Peyer's patch (tissue), 4 donors: Measurements from ENCODE around the gene FAM174B.

Experiments used
- POLR2A ChIP-seq, 2 donors: fragments of 450-650 bp; IDR thresholded peaks; one replicate each; pipeline ENCODE4 v1.5.1; 2017; ENCODE audit warnings: antibody characterized with exemption in 2 of 2, mild to moderate bottlenecking in 2 of 2, moderate library complexity in 2 of 2
- TF ChIP-seq, protein P1 (sequence below), 6 experiments: fragments of 450-650 bp in 4 of 6; fragments of 200-600 bp in 2 of 6; sonication (generic) in 1 of 6; IDR thresholded peaks; one replicate each; pipeline ENCODE4 v1.5.1; 2017 to 2019; ENCODE audit warnings: antibody characterized with exemption in 6 of 6, mild to moderate bottlenecking in 3 of 6, moderate library complexity in 1 of 6

DNA sequence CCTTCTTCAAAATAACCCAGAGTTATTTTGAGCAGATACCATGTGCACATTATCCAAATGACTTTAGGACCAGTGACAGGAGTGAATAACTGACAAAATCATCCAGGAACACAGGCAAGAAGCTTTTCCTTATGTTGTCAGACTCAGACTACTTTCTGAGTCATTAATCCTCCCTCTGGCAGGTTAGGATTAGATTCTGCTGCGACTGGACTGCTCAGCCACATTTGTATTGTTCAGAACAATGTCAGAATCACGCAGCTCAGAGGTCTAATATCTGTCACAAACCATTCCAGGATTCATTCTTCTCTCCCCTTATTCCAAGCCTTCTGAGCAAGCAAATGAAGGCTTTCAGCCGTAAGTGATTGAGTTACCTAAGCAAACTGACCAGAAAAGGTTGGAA, 34.8 kb upstream of the FAM174B start:
- TF ChIP-seq, protein P1, sequence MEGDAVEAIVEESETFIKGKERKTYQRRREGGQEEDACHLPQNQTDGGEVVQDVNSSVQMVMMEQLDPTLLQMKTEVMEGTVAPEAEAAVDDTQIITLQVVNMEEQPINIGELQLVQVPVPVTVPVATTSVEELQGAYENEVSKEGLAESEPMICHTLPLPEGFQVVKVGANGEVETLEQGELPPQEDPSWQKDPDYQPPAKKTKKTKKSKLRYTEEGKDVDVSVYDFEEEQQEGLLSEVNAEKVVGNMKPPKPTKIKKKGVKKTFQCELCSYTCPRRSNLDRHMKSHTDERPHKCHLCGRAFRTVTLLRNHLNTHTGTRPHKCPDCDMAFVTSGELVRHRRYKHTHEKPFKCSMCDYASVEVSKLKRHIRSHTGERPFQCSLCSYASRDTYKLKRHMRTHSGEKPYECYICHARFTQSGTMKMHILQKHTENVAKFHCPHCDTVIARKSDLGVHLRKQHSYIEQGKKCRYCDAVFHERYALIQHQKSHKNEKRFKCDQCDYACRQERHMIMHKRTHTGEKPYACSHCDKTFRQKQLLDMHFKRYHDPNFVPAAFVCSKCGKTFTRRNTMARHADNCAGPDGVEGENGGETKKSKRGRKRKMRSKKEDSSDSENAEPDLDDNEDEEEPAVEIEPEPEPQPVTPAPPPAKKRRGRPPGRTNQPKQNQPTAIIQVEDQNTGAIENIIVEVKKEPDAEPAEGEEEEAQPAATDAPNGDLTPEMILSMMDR (IDR thresholded peaks at IDR 0.05): no peak
- no peak for TF ChIP-seq POLR2A (IDR thresholded peaks at IDR 0.05)
